GM19395 (cell line): Measurements from ENCODE around the gene OSBPL6.
"Not testable (repeated sequence)": the region's sequence is repeated elsewhere in the genome, so short reads cannot be mapped to it uniquely, and the experiment has no call there.

ENCODE experiments used
- ATAC-seq: cut with Tn5 transposase; IDR thresholded peaks from one replicate; pipeline ENCODE4 v1.9.1; 2021; ENCODE audit warnings: mild to moderate bottlenecking, moderate library complexity; ENCODE audit not compliant: unreplicated experiment

Gene OSBPL6

GRCh38 chr2:178197791-178198190 lies 3.5 kb downstream of the OSBPL6 start:
- ATAC-seq = no peak

- ATAC-seq = not testable (repeated sequence)
Measured at GRCh38 chr2:178198441-178198840, 4.1 kb downstream of the OSBPL6 start.

GRCh38 chr2:178199334-178199733 lies 5.0 kb downstream of the OSBPL6 start:
- no peak for ATAC-seq

DNA sequence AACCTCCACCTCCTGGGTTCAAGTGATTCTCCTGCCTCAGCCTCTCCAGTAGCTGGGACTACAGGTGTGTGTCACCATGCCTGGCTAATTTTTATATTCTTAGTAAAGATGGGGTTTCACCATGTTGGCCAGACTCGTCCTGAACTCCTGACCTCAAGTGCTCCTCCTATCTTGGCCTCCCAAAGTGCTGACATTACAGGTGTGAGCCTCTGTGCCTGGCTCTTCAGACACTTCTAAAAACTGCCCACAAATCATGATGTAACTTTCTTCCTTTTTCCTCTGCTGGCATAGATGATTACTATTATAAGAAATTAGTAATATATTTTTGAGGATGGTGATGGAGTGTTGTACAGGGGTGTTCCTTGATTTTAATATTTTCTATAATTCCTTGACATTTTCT lies 6.0 kb downstream of the OSBPL6 start:
- no peak for ATAC-seq

DNA sequence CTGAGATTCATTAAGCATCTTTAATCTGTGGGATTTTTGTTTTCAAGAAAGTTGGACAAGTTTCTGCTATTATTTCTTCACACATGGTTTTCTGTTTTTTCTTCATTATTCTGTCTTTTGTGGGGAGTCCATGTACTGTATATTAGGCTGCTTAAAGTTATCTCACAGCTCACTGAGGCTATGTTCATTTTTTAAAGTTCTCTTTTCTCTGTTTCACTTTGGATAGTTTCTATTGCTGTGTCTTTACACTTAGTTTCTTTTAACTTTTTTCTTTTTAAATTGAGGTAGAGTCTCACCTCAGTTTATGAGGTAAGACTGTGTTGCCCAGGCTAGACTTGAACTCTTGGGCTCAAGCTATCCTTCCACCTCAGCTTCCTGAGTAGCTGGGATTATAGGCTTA lies 8.6 kb downstream of the OSBPL6 start:
- peak; percentile 61 for ATAC-seq

- no peak for ATAC-seq
Measured at GRCh38 chr2:178204977-178205376, 10.7 kb downstream of the OSBPL6 start.

DNA sequence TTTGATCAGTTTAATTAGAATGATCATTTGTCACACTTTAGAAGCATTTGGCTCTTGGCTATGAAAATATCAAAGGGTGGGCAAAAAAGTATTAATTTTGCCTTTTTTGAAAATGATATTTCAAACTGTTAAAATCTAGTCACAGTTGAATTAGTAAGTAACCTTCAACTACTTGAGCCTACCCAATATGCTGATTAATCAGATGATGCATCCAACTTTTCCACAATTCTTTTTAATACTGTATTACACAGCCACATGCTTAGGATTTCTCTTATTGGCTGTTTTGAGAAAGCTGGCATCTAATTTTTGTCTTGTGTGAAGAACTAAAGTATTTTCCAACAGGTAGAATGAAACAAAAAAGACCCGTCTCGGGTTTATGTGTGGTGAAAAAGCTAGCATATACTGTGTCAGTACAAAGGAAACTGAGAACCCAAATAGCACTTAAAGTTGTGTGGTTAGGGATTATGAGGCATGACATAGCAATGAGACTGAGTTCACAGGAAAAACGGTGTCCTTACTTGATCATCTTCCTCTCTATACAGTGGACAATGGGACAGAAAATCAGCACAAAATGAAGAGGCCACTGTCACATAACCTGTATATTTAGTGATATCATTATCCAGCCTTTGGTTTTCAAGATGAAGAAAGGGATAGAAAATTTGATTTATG lies 11.7 kb downstream of the OSBPL6 start:
- no peak for ATAC-seq

- no peak for ATAC-seq
Measured at GRCh38 chr2:178208336-178208735, 14.0 kb downstream of the OSBPL6 start.

GRCh38 chr2:178208817-178209216 lies 14.5 kb downstream of the OSBPL6 start:
- no peak for ATAC-seq

DNA sequence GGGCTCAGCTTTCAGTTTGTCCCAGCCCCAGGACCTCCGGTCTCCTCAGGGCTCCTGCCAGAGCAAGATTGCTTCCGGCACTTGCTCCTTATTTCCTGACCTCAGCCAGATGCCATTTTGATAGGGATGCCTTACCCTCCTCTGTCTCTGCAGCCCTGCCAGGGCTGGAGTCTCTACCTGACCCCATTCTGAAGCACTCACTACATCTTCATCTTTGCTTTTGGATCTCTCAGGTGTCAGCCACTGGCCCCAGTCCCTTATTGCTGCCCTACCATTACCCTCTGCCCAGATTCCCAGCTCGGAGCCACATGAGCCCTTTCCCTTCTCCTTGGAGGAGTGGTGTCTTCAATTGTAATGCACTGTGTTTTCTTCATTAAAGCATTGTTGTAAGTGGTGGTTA lies 17.1 kb downstream of the OSBPL6 start:
- no peak for ATAC-seq

DNA sequence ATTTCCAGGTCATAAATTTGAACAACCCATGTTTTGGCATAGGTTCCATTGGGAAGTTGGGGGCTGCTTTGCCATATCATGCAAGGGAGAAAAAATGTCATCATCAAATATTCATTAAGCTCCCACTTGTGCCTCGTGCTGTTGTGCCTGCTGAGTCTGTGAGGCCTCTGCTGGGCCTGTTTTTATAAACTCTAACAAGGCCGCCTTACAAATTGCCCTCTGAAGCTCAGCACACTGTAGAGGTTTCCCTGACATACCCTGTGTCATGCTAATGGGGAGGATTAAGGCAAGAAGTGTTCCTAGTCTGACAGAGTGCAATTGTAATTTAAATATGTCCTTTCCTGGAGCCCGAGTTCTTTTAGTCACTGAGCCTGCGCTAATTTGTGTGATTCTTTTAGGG lies 17.6 kb downstream of the OSBPL6 start:
- ATAC-seq = no peak

DNA sequence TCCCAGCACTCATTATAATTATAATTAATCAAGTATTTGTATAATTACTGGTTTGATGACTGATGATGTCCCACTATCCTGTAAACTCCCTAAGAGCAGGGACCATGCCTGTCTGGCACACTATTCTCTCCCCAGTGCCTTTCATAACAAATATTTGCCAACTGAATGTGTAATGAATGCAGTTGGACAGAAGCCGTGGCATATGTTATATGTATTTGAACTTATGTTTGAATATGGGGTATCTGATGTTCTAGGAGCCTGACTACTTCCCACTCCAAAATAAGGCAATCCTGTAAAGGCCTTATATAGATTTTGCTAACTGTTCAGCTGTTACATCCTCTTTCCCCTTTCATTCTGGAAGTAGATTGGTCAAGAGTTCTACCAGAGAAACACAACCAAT lies 19.7 kb downstream of the OSBPL6 start:
- no peak for ATAC-seq

- ATAC-seq = no peak
Measured at GRCh38 chr2:178219247-178219646, 24.9 kb downstream of the OSBPL6 start.

DNA sequence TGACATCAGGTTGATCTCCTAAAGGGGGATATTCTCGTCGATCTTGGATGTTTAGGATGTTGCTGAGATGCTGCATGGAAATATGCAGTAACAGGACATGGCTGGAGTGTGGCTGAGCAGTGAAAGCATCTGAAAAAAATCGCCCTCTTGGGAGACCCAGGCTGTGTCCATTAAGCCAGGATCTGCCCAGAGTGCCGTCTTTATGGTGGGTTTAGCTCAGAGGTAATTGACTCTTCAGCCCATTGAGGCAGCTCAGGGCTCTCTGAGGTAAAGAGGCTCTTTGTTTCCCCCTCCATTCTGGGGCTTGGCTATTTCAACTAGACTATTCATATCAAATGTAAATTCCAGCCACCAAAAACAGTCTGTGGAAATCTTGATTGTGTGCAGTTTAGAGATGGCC lies 26.5 kb downstream of the OSBPL6 start:
- ATAC-seq = no peak

DNA sequence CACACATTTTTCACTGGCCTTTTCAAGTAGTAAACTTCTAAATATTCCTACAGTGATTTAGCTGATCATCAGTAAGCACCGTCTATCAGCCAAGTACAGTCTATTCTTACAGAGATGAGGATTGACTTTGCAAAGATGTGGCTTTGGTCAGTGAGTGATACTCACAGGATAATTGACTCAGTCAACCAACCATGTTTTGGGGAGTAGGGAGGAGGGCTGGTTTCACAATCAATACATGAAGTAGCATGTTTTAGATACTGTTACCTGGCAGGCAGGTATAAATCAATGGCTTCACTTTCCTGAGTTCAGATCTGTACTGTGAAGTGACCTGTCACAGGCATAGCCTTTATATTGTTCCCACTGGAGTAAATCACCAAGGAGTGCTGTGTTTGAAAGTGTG lies 27.2 kb downstream of the OSBPL6 start:
- ATAC-seq = no peak

- no peak for ATAC-seq
Measured at GRCh38 chr2:178223806-178224205, 29.5 kb downstream of the OSBPL6 start.

DNA sequence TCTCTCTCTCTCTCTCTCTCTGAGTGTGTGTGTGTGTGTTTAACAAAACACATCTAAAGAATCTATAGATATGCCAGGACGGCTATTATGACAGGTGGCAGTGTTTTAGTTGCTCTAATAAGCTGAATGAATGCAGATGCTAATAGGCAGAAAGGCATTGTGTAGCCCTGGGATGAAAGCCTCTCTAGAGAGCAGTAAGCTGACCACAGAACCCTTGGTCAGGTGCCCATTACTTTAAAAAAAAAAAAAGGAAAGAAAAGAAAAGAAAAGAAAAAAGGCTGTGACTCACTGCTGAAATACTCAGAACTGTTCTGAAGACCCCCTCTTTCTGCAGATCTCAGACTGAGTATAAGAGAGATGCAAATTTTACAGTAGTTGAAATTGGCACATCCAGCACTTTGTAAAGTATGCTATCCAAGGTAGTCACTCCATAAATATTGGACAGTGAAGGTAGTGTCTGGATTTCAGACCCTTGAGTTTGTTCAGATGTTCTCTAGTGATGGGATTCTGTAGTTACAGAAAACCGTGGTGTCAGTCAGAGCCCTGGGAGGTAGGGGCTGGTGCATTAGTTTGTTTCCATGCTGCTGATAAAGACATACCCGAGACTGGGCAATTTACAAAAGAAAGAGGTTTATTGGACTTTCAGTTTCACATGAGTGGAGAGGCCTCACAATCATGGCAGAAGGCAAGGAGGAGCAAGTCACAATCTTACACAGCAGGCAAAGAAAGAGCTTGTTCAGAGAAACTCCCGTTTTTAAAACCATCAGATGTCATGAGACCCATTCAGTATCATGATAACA lies 30.9 kb downstream of the OSBPL6 start:
- ATAC-seq = no peak

DNA sequence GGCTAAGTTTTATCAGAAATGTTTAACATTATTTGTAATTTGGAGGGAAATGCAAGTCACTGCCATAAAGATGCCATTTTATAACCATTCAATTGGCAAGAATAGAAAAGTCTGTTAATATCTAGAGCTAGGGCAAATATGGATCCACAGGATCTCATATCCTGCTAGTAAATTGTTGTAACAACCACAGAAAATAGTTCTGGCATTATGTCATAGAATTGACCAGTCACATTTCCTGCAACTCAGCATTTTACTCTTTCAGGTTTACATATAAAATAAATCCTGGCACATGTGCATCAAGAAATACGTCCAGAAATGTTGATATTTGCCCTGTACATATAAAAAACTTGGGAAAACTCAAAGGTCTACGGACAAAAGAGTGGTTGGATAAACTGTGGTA lies 32.9 kb downstream of the OSBPL6 start:
- ATAC-seq = no peak

DNA sequence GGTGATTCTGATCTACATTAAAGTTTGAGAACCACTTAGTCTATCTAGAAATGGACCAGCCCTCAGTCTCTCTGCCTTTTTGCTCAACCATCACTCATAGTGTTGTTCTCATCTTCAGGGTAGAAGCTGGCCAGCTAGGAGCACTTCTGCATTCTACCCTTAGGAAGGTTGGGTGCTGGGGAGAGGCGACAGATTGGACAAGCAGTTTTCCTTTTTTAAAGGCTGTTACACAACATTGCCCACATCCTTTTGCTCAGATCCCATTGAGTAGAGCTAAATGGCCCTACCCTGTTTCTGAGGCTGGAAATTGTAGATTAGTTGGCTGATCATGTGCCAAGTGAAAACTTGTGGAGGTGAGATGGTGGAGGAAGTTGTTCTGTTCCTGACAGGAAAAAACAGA lies 35.6 kb downstream of the OSBPL6 start:
- no peak for ATAC-seq

GRCh38 chr2:178230396-178230795 lies 36.1 kb downstream of the OSBPL6 start:
- ATAC-seq = no peak

DNA sequence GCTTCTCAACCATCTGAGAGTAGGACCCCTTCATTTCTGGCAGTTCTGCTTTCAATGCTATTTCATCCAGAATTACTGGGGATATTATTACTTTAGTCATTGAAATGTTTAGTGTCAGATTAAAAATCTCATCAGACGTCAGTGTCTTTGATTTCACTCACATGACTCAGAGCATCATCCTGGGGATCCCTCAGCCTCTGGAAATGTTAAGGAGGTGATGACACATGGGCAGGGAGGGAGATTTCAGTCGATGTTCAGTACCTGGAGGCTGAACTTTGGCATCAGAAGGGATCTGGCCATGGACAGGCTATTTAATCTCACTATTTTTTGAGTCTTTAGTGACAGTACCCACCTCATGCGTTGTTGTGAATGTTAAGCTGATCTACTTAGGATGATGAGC lies 39.1 kb downstream of the OSBPL6 start:
- ATAC-seq = no peak

DNA sequence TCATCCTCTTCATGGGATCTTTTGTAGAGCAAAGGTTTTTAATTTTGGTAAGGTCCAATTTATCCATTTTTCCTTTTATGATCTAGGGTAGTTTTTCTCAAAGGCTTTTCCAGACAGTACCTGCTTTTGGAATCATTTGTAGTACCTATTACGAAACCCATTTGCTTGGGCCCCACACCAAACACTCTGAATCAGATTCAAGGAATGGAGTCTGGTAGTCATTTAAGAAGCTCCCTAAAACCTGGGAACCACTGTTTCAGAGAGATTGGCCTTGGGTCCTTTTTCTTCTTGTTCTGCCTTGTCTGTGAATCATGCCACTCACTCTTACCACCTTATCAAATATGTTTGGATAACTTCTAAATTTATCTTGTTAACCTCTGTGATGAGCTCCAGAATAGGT lies 40.3 kb downstream of the OSBPL6 start:
- no peak for ATAC-seq
